HG02623 (cell line): ENCODE data around the gene DPYD.
A peak's percentile ranks its signal among the peaks of the same experiment; 100 is the strongest.

Experiments
- ATAC-seq: cut with Tn5 transposase; IDR thresholded peaks from one replicate; pipeline ENCODE4 v1.9.1; 2021; ENCODE audit warnings: moderate library complexity; ENCODE audit not compliant: unreplicated experiment

The DPYD gene

DNA sequence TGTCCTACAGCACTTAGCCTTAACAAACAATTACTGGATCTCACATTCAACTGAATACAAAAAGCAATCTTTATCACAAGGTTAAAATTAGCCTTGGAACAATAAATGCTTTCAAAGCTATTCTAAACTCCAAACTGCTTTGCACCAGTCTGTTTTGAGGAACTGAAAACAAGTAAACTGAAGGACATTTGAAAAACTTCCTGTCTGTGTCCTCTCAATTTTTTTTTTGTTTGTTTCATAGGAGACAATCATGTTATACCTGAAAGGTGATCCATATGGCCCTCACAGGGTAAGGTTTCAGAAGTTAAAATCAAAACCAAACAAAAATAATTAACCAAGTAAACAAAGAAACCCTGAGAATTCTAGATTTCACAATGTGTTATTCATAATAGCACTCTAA is 459.1 kb downstream of the DPYD start:
- ATAC-seq = peak; percentile 92

DNA sequence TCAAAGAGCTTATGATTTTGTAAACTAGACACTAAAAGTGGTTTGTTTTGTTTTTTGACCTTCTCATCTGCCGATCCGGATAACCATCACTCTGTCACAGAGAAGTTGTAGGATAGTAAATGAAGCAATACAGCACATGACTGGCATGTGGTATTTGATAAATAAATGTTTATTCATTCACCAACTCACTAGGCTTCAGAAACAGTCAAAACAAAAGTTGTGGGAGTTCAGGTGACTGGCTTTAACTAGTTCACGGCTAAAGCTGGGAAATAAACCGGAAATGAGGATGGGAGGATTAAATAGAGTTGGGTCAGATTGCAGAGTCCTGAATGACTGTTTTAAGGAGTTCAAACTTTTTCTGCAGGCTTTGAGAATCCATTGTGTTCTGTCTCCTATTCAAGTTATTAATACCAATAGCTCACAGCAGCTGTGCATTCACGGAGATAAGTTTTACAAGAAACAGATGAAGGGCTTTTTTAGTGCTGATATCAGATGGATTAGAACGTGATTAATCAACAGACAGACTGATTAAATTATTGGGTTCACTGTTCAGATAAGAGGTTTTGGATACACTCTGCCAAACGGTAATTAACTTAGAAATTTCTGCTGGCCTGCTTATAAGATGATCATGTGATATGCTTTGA is 463.3 kb downstream of the DPYD start:
- no peak for ATAC-seq

DNA sequence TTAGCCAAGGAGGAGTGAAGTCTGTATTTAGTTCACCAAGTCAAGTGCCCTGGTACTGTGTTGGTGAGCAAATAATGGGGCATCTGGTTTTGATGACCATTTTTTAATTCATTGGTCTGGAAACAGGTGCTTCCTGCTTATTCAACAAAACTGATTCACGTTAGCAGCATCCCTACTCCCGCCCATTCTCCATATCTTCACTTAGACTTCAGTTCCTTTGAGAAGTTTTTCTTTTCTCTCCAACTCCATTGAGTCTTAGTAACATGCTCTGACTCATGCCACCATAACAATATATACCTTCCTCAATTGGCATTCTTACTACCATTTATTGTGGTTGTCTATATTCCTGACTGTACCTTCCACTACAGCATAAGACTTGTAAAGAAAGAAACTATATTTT is 468.9 kb downstream of the DPYD start:
- ATAC-seq = no peak

DNA sequence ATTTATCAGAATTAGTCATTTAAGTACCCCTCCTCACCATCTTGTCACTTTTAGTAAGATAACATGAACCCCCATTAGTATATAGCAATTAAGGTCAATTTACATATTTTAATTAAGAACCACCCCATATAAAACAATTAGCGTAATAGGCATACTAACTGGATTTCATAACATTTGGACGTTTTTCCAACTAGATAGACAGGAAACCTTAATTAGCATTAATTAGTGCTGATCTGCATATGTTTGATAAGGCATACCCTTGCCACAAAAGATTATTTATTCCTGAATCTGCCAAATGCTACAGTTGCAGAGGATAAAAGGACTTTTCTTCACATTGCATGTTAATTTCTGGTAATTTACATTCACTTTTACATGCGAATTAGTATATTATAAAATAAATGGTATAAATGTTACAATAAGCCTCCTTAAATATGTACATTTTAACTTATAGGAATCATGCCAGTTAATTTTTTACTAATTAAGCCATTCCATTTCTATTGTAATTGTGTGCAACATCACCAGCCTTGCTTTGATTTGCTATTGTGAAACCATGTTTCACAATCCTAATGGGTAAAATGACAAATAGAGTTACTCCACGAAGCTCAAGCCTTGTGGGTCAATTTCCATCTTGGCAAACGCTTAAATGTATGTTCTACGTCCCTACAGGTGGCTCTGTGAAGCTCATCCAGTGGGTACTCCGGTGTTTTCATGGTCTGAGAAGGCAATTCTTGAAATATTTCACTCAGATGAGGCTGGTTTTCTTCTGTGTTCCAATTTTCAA is 469.6 kb downstream of the DPYD start:
- no peak for ATAC-seq

DNA sequence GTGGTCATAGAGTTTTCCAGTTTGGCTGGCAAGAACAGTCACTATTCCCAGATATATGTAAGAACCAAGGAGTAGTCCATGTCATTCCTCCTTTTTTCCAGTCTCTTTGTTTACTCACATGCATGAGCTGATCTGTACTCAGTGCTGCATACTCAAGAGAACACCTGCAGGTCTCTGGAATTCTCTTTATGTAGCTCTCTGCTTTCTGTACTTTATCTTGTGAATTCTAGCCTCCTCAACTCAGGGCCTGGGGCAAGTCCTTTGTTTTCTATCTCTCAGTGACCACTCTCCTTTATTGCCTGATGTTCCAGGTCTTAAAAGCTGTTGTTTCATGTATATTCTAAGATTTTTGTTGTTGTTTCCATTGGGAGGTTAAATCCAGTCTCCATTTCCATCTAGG is 478.9 kb downstream of the DPYD start:
- no peak for ATAC-seq

DNA sequence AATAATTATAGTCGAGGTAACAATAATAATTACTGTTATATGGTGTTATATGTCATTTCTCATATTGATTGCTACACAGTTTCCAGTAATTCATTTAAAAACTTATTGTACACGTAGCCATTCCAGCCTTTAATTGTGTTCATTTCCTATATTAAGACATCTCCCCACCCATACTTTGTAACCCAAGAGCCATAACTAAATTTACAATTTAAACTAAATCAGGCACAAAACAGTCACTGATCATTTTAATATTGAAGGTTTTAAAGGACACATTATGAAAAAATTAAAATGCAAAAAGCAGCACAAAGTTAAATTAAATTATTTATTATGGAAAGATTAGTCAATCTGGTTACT is 487.0 kb downstream of the DPYD start:
- ATAC-seq = no peak

DNA sequence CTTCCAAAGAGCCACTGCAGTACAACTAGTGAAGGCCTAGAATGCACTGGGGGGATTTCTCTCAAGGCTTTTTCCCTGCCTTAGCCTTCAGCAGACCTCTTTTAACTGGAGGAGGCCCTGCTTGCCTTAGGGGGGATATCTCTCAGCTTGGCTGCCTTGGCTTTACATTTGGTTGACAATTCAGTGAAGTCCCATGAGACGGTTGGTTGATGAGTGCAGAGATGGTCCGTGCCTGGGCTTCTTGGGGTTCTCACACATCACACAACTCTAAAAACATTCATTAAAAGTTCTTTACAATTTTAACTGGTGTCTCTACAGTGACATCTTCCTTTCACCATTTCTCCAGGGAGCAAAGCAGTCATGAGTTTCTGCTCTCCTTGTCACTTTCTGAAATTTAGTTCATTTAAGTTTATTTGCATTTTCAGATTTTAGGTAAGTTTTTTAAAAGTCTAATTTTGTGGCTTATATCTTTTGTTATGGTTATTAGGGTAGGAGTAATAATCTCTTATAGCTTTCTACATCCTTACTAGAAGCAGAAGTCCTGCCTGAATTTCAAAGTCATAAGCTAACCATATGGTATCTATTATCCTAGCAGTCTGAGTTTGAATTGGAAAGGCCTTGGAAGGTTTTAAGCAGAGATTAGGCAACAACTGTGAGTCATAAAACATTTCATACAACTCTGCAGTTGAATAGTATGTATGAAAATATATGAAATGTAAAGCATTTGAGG is 487.6 kb downstream of the DPYD start:
- no peak for ATAC-seq

DNA sequence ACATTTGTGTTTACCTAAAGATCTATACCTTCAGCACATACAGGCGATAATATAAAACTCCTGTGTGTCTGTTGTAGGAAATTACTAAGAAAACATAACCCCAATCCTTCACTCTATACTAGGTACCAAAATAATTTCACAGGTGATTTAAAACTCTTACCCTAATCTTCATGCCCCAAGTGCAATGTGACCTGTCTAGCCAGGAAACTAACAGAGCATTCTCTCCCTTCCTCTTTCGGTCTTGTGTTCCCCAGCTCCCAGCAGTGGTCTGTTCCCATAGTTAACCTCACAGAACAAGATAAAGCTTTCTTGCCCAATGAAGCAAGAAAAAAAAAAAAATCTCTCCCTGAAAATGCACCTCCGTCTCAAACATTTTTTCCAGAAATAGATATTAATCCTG is 493.5 kb downstream of the DPYD start:
- peak; percentile 46 for ATAC-seq

DNA sequence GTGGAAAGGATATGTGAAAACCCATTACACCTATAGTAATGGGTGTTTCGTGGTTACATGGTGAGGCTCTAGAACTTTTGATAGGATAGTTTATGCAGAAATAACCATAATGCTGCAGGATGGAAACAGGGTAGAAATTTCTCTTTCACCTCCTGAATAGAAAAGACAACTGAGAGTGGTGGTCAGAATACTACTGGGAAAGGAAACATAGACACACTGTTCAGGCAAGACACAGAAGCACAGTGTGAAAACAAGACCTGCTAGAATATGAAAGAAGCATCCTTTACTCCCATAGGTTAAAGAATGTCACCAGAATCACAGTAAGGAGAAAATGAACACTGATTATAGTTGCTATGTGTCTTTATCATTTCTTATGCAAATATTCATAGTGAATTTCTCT is 496.6 kb downstream of the DPYD start:
- no peak for ATAC-seq

DNA sequence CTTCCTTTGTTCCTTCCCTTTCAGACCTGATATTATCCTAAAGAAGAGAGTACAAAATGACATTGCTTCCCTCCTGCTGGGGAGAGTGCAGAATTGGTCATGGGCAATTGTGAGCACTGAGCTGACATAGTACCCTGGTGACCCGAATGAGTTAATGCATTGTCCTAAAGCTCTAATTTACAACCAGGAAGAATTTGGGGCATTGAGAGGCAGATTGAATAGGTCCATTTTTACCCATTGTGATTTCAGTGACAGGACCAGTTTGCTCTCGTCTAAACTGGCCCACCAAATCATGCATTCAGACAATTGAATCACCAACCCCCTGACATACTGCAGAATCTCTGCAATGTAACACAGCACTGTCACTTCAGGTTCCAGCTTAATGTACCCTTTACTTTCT is 497.4 kb downstream of the DPYD start:
- ATAC-seq = no peak

DNA sequence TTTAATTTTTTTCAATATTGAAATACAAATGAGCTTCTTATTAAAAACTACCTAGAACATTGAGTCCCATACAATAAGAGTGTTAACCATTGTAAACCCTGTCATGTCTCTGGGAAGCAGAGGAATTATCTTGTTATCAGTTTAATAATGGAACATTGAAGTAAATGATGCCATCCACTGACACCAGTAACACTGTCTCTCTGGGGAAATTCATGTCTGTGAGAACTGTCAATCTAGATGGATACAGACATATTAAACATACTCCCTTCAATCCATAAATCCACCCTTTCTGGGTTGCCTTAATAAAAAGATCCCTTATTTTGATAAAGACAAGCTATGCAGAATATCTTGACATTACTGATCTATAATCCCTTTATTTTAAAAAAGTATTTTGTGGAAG is 503.2 kb downstream of the DPYD start:
- no peak for ATAC-seq

DNA sequence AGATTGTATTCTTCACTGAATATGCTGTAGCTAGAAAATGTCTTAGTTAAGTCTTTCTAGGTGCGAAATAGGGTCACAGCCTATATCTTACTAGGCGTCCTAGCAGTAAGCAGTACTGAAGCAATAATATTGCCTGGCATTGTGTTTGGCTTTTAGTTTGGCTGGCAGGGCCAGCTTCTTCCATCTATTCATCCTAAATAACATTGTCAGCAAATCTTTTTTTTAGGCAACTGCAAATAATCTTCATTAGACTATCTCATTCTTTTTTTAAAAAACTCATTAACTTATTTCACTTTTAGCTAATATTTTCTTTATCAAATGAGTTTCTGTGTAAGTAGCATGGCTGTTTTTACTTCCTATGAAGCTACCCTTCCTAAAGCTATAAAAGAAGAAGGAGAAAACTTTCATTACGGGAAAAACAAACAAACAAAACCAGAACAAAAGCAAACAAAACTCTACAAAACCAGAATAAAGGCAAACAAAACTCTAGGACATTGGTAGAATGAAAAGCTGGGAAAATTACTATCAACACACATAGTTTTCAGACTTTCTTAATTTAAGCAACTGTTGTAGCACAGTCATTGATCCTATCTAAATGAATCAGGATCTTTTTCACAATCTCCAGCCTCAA is 506.0 kb downstream of the DPYD start:
- no peak for ATAC-seq

DNA sequence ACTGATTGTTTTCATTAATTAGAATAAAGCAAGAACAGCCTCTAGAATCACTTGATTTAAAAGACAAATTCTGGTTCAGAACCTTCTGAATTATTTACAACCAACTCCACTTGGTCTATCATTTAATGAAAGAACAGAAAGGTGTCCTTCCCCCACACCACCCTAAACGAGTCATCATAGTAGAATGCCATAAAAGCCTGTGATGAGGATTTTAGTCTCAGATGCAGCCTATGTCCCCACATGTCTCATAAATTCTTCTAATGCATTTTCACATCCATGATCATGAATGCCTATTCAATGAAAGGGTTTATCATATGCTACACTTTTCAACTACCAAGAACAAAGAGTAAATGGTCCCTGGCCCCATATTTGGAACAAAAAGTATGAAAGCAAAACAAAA is 508.1 kb downstream of the DPYD start:
- ATAC-seq = no peak

DNA sequence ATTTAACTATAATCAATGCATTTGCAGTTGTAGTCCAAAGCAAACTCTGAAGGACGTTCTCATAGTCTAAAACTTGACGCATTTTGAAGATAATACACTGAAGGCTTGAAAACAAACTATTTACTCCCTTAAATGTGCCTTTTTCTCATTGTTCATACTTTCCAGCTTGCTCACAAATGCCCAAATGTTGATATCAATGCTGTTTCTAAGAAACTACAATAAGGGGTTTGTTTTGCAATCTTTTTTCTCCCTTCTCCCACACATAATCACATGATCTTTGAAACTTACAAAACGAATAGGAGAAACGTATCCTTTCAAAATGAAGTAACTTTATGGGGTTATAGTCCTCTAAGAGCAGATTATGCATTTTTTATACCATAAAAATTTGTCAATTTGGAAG is 508.7 kb downstream of the DPYD start:
- no peak for ATAC-seq

DNA sequence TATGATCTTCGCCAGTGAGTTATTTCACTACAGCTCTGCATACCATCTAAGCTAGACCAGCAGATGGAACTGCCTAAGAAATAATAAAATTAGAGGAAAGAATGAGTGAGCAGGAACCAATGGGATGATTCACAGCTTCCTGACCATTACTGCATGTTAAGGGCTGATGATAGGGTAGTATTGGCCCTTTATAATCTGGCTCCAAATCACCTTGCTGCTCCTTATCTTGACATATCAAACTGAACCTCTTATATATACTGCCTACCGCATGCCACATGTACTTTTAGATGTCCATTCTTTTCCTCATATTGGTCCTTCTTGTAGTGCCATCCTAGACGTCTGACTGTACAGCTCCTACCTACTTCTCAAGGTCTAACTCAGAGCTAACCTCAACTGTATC is 524.4 kb downstream of the DPYD start:
- ATAC-seq = no peak

DNA sequence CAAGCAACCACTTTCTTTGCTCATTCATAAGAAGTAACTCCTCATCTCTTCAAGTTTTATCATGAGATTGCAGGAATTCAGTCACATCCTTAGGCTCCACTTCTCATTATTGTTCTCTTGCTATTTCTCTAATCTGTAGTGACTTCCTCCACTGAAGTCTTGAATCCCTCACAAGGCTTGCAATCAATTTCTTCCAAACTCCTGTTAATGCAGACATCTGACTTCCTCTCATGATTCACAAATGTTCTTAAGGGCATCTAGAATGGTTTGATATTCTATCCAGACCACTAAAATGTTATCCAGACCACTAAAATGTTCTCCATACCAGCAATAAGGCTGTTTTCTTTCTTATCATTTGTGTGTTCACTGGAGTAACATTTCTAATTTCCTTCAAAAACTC is 528.1 kb downstream of the DPYD start:
- ATAC-seq = no peak

DNA sequence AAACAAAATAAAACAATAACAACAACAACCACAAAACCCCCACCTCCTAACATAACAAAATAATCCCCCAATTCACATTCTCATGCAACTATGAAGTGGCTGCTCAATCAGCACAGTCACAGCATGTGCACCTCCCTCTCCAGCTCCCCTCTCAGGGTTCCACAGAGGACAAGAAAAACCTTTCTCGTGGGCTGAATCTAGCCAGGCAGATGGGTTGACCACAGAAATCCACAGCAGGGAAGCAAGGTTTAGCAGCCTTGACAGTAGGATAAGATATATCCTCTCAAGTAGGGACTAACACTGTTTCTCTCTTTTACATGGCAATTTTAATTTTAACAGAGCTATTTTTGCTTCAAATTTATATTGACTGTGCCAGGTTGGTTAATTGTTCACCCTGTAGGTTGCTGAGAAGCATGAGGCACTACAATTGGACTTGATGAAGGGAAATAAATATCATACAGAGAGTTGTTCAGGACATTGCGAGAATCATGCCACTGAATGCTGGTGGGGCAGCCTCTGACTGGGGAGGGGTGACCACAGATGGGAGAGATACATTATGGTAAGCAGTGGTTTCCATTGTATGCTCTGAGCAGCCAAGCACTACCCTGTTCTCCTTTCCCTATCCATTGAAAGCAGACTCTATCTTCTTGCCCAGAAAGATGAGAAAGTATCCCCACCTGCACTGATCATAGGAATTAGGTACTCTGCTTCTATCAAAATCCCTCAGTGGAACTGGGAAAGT is 535.1 kb downstream of the DPYD start:
- no peak for ATAC-seq

DNA sequence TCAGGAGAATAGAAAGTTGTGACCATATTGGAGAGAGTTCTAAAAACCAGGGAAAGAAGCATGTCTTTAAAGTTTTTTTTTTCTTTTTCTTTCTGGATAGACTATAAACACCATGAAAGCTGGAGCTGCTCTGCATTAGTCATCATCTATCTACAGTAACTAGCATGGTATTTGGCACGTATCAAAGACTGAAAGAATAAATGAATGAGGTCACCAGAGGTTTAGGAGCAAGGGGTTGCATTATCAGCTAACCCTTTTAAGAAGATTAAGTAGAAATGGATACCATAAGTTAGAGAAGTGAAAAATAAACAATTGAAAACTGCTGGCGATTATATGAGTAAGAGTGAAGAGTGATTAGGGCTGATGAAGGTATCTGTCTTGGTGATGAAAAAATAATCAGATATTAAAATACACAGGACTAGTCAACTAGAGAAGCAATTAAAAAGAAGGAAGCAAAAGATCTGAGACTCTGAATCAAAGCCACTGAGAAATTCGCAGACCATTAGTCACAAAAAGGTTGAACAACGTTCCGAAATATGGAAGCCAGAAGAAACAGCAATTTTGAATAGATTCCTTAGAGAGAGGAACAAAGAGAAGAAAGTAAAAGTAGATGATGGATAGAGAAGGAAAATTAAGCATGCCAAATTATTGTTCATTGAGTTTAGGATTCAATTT is 536.4 kb downstream of the DPYD start:
- no peak for ATAC-seq

DNA sequence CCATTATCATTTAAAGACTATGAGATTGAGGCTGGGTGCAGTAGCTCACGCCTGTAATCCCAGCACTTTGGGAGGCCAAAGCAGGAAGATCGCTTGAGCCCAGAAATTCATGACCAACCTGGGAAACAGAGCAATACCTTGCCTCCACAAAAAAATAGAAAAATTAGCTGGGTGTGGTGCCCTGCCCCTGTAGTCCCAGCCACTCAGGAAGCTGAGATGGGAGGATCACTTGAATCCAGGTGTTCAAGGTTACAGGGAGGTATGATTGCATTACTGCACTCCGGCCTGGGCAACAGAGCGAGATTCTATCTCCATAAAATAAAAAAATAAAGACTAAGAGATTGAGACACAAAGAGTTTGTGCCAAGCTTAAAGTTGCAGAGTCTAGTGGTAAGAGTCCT is 537.0 kb downstream of the DPYD start:
- ATAC-seq = no peak

DNA sequence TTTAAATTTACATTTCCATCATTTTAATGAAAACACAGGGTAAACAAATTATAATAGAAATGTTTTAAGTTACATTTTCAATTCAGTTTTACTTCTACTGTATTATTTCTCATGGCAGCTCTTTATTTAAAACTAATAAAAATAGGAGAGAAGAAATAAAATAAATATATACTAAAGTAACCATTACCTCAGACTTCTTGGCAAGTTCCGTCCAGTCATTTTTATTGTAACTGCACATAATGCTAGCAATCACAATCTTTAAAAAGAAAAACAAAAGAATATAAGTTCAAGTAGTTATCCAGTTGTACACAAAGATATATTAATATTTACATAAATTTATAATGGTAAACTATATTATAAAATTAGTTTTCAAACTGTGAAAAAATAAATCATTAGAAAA is 538.6 kb downstream of the DPYD start:
- ATAC-seq = no peak
